GM19455 (cell line): ENCODE measurements around the gene FAM110D.

Experiments used
- ATAC-seq: cut with Tn5 transposase; IDR thresholded peaks from one replicate; pipeline ENCODE4 v1.9.1; 2021; ENCODE audit not compliant: unreplicated experiment

FAM110D gene

GRCh38 chr1:26127235-26128163 is 31.4 kb upstream of the FAM110D start:
- ATAC-seq, result no peak

GRCh38 chr1:26129778-26130177 is 29.1 kb upstream of the FAM110D start:
- ATAC-seq, result no peak

GRCh38 chr1:26130695-26131094 is 28.2 kb upstream of the FAM110D start:
- ATAC-seq, result no peak

GRCh38 chr1:26132128-26132833 is 26.6 kb upstream of the FAM110D start:
- ATAC-seq, result no peak

GRCh38 chr1:26132834-26133167 is 26.1 kb upstream of the FAM110D start:
- no peak for ATAC-seq

- no peak for ATAC-seq
Observed at GRCh38 chr1:26134466-26134865, 24.4 kb upstream of the FAM110D start.

GRCh38 chr1:26138974-26139558 is 19.8 kb upstream of the FAM110D start:
- ATAC-seq, result no peak

- no peak for ATAC-seq
Observed at GRCh38 chr1:26142159-26142558, 16.7 kb upstream of the FAM110D start.

GRCh38 chr1:26145041-26145959 is 13.6 kb upstream of the FAM110D start:
- no peak for ATAC-seq

- ATAC-seq, result no peak
Observed at GRCh38 chr1:26145960-26146294, 13.0 kb upstream of the FAM110D start.

GRCh38 chr1:26148887-26149286 is 10.0 kb upstream of the FAM110D start:
- no peak for ATAC-seq

- ATAC-seq, result no peak
Observed at GRCh38 chr1:26153966-26154532, 4.8 kb upstream of the FAM110D start.

GRCh38 chr1:26154750-26155149 is 4.1 kb upstream of the FAM110D start:
- ATAC-seq, result no peak

- no peak for ATAC-seq
Observed at GRCh38 chr1:26155370-26156284, 3.3 kb upstream of the FAM110D start.

GRCh38 chr1:26156285-26157038 is 2.4 kb upstream of the FAM110D start:
- ATAC-seq, result no peak

GRCh38 chr1:26158271-26158907 is 490 bp upstream of the FAM110D start:
- no peak for ATAC-seq

- no peak for ATAC-seq
Observed at GRCh38 chr1:26159743-26160039, 812 bp downstream of the FAM110D start.

- ATAC-seq, result no peak
Observed at GRCh38 chr1:26160527-26161414, 1.9 kb downstream of the FAM110D start.
